ENCODE data around the gene OR10S1.

OR10S1 gene

GRCh38 chr11:123995119-123995518 is 17.5 kb upstream of the OR10S1 start, which contains the start of gene OR10G6:
OR10G6 (minus strand) TSS chr11:123995161; CDS start chr11:123995161, 0 bp downstream.
- DNase-seq (ENCODE audit: low read depth in 1 of 2, low spot score in 1 of 2) = no peak
- TF ChIP-seq POLR2AphosphoS5 (IDR thresholded peaks at IDR 0.05; ENCODE audit: low read depth) (no peak), CTCF (IDR thresholded peaks at IDR 0.05; ENCODE audit: insufficient read depth, low read length) (no peak), REST (IDR thresholded peaks at IDR 0.05; ENCODE audit: insufficient replicate concordance, low read depth) (no peak), GABPA (IDR thresholded peaks at IDR 0.05; ENCODE audit: low read depth) (no peak), SPI1 (IDR thresholded peaks at IDR 0.05; ENCODE audit: borderline replicate concordance, low read depth) (no peak)

GRCh38 chr11:123979311-123979710 is 1.7 kb upstream of the OR10S1 start:
- H3K27ac ChIP-seq (replicated peaks) = no peak overlapping the region
- DNase-seq (ENCODE audit: low read depth in 1 of 2, low spot score in 1 of 2) = no peak
- no peak overlapping the region for H3K4me3 ChIP-seq (replicated peaks; ENCODE audit: insufficient read depth, low read length)
- TF ChIP-seq SPI1 (IDR thresholded peaks at IDR 0.05; ENCODE audit: borderline replicate concordance, low read depth) = no peak
- peaks cover 5% of the 10 kb centered on the region for H3K27me3 ChIP-seq (ENCODE audit: insufficient read depth, poor library complexity, severe bottlenecking)

More at GRCh38 chr11:123995119-123995518, 17.5 kb upstream of the OR10S1 start, which contains the start of gene OR10G6:
- Histone ChIP-seq H3K27me3 (ENCODE audit: insufficient read depth, poor library complexity, severe bottlenecking) (no peaks in the 10 kb centered on the region), H3K27ac (replicated peaks) (no peak within 1 kb of the TSS), H3K4me3 (replicated peaks; ENCODE audit: insufficient read depth, low read length) (no peak within 1 kb of the TSS)

GRCh38 chr11:123976770-123977560 is 616 bp downstream of the OR10S1 start:
- H3K4me3 ChIP-seq (replicated peaks; ENCODE audit: insufficient read depth, low read length) = no peak overlapping the region
- no peak for TF ChIP-seq GABPA (IDR thresholded peaks at IDR 0.05; ENCODE audit: low read depth)
- H3K27me3 ChIP-seq (ENCODE audit: insufficient read depth, poor library complexity, severe bottlenecking) = peaks cover 2% of the 10 kb centered on the region
- no peak for DNase-seq (ENCODE audit: low read depth in 1 of 2, low spot score in 1 of 2)
- no peak overlapping the region for H3K27ac ChIP-seq (replicated peaks)

GRCh38 chr11:123973816-123974215 is 3.8 kb downstream of the OR10S1 start:
- TF ChIP-seq REST (IDR thresholded peaks at IDR 0.05; ENCODE audit: insufficient replicate concordance, low read depth) (no peak), GABPA (IDR thresholded peaks at IDR 0.05; ENCODE audit: low read depth) (no peak), POLR2AphosphoS5 (IDR thresholded peaks at IDR 0.05; ENCODE audit: low read depth) (no peak), SPI1 (IDR thresholded peaks at IDR 0.05; ENCODE audit: borderline replicate concordance, low read depth) (no peak), CTCF (IDR thresholded peaks at IDR 0.05; ENCODE audit: insufficient read depth, low read length) (no peak)
- no peak overlapping the region for H3K4me3 ChIP-seq (replicated peaks; ENCODE audit: insufficient read depth, low read length)
- H3K27me3 ChIP-seq (ENCODE audit: insufficient read depth, poor library complexity, severe bottlenecking) = peaks cover 2% of the 10 kb centered on the region
- DNase-seq (ENCODE audit: low read depth in 1 of 2, low spot score in 1 of 2) = no peak
- no peak overlapping the region for H3K27ac ChIP-seq (replicated peaks)

All from HL-60 (cell line).